ENCODE results near the gene UPK2. TPM values are rescaled to one million over a fixed set of nuclear protein-coding genes. Genes with fewer than 3 reads are reported as not detected.

The UPK2 gene
- total and polyA plus RNA-seq, 2 donors (not counting 3 experiments of a cell fraction or from before 2014, with no cell fraction given), result 0.11 TPM; not detected in 1

DNA sequence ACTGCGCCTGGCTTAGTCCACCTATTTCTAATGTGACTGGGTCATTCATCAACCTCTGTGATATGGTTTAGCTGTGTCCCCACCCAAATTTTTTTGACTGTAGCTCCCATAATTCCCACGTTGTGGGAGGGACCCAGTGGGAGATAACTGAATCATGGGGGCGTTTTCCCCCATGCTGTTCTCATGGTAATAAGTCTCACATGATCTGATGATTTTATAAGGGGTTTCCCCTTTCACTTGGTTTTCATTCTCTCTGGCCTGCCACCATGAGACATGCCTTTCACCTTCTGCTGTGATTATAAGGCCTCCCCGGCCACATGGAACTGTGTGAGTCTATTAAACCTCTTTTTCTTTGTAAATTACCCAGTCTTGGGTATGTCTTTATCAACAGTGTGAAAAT is 50.6 kb downstream of the UPK2 start:
- ChIA-PET CTCF (no interaction called here), POLR2A (no interaction called here)
- Histone ChIP-seq H3K9me1 (replicated peaks; ENCODE audit: control insufficient read depth, extremely low read depth, insufficient read depth, low read length) (no peaks in the 10 kb centered on the region), H3K36me3 (ENCODE audit: control insufficient read depth in 2 of 2, extremely low read depth in 1 of 2, insufficient read depth in 2 of 2, low read length in 2 of 2) (peaks cover 2 to 6% of the 10 kb centered on the region in 2 experiments), H3K9me3 (replicated peaks; ENCODE audit: control insufficient read depth, insufficient read depth, low read length) (no peaks in the 10 kb centered on the region), H2AFZ (ENCODE audit: low read depth, low read length) (no peak overlapping the region), H3K4me3 (replicated peaks in 1 of 3; ENCODE audit: insufficient read depth in 1 of 3, low read depth in 1 of 3, low read length in 3 of 3) (no peak overlapping the region), H3K27ac (ENCODE audit: insufficient read depth, low read depth, low read length) (no peak overlapping the region), H3K27me3 (ENCODE audit: control insufficient read depth in 2 of 2, insufficient read depth in 2 of 2, low read length in 2 of 2) (no peaks in the 10 kb centered on the region), H4K20me1 (replicated peaks; ENCODE audit: control insufficient read depth, extremely low read depth, insufficient read depth, low read length) (no peaks in the 10 kb centered on the region), H3K4me2 (ENCODE audit: insufficient read depth, low read length) (no peak overlapping the region), H3K4me1 (ENCODE audit: control insufficient read depth, extremely low read depth, insufficient read depth, low read length) (no peaks in the 10 kb centered on the region), H3K79me2 (ENCODE audit: control insufficient read depth, insufficient read depth, low read length) (no peaks in the 10 kb centered on the region), H3K9ac (replicated peaks; ENCODE audit: extremely low read depth, insufficient read depth, low read length) (no peak overlapping the region)
- dilution Hi-C loops (cut with MboI; ENCODE audit: extremely low pct_ligation_motif_present, low sequenced_read_pairs) (no loop called here), intact Hi-C loops (cut with micrococcal nuclease) (no loop called here)
- FAIRE-seq, result no peak
- TF ChIP-seq, protein P1, sequence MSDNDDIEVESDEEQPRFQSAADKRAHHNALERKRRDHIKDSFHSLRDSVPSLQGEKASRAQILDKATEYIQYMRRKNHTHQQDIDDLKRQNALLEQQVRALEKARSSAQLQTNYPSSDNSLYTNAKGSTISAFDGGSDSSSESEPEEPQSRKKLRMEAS (IDR thresholded peaks at IDR 0.05; ENCODE audit: insufficient read depth, insufficient read length), result no peak
- TF ChIP-seq MYC (IDR thresholded peaks at IDR 0.05; ENCODE audit: low read depth, low read length) (no peak), POLR2AphosphoS5 (IDR thresholded peaks at IDR 0.05; ENCODE audit: insufficient read depth, low read depth, low read length) (no peak), GATA2 (IDR thresholded peaks at IDR 0.05; ENCODE audit: insufficient read depth, insufficient read length, low read depth, low read length) (no peak), POLR2A (IDR thresholded peaks at IDR 0.05; ENCODE audit: low read depth, low read length) (no peak), JUN (IDR thresholded peaks at IDR 0.05; ENCODE audit: borderline replicate concordance, insufficient read depth, insufficient read length, low read depth) (no peak), EZH2 (IDR thresholded peaks at IDR 0.05; ENCODE audit: borderline replicate concordance, low read depth, low read length, severe bottlenecking) (no peak), FOS (IDR thresholded peaks at IDR 0.05; ENCODE audit: borderline replicate concordance, insufficient read depth, low read length) (no peak)
- TF ChIP-seq, protein P2, sequence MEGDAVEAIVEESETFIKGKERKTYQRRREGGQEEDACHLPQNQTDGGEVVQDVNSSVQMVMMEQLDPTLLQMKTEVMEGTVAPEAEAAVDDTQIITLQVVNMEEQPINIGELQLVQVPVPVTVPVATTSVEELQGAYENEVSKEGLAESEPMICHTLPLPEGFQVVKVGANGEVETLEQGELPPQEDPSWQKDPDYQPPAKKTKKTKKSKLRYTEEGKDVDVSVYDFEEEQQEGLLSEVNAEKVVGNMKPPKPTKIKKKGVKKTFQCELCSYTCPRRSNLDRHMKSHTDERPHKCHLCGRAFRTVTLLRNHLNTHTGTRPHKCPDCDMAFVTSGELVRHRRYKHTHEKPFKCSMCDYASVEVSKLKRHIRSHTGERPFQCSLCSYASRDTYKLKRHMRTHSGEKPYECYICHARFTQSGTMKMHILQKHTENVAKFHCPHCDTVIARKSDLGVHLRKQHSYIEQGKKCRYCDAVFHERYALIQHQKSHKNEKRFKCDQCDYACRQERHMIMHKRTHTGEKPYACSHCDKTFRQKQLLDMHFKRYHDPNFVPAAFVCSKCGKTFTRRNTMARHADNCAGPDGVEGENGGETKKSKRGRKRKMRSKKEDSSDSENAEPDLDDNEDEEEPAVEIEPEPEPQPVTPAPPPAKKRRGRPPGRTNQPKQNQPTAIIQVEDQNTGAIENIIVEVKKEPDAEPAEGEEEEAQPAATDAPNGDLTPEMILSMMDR (IDR thresholded peaks at IDR 0.05; ENCODE audit: extremely low read depth in 1 of 2, insufficient read depth in 1 of 2, low read depth in 1 of 2, low read length in 2 of 2), result no peak
- no TSS peak for BruUV-seq (replicated peaks)
- DNase-seq (ENCODE audit: low read depth, low spot score), result no peak

Small RNAs within 50 kb of the gene (microRNA-seq; reads per million reads assigned to microRNA genes)
- not detected for gene MIR4492 (ENCODE audit: borderline number of aligned reads, borderline replicate concordance)

Small RNAs within 50 kb of the gene (small RNA-seq; reads per million reads assigned to genes)
- gene AP003392.2 (ENCODE audit: insufficient read depth, insufficient read length, low read depth, low replicate concordance) (not detected), gene MIR4492 (ENCODE audit: insufficient read depth, insufficient read length, low read depth, low replicate concordance) (not detected), gene RF00017 (ENCODE audit: insufficient read depth, insufficient read length, low read depth, low replicate concordance) (not detected), gene RF00019 (ENCODE audit: insufficient read depth, insufficient read length, low read depth, low replicate concordance) (not detected), gene RN7SL688P (ENCODE audit: insufficient read depth, insufficient read length, low read depth, low replicate concordance) (not detected)

Other genes starting within 250 kb of the UPK2 start
- 132 and 138 TPM in 2 replicates for gene DDX6, start 165.1 kb upstream of the UPK2 start, total RNA-seq
- gene DDX6, start 165.1 kb upstream of the UPK2 start, polyA plus RNA-seq, result 13.2 and 19.1 TPM in 2 replicates
- not detected in 2 replicates for gene CXCR5, start 72.4 kb upstream of the UPK2 start, total RNA-seq
- gene CXCR5, start 72.4 kb upstream of the UPK2 start, polyA plus RNA-seq, result not detected in 2 replicates
- 44.7 and 48.8 TPM in 2 replicates for gene BCL9L, start 30.4 kb upstream of the UPK2 start, total RNA-seq
- gene BCL9L, start 30.4 kb upstream of the UPK2 start, polyA plus RNA-seq, result 7.3 and 10.2 TPM in 2 replicates
- not detected in 2 replicates for gene FOXR1, start 15.5 kb downstream of the UPK2 start, total RNA-seq
- gene FOXR1, start 15.5 kb downstream of the UPK2 start, polyA plus RNA-seq, result not detected in 2 replicates
- 39.0 and 41.8 TPM in 2 replicates for gene CENATAC, start 41.8 kb downstream of the UPK2 start, total RNA-seq
- 14.2 and 14.6 TPM in 2 replicates for gene CENATAC, start 41.8 kb downstream of the UPK2 start, polyA plus RNA-seq
- gene RPS25, start 62.0 kb downstream of the UPK2 start, total RNA-seq, result 992 and 1,027 TPM in 2 replicates
- gene RPS25, start 62.0 kb downstream of the UPK2 start, polyA plus RNA-seq, result 579 and 887 TPM in 2 replicates
- 64.2 and 79.3 TPM in 2 replicates for gene TRAPPC4, start 62.5 kb downstream of the UPK2 start, total RNA-seq
- 180 and 224 TPM in 2 replicates for gene TRAPPC4, start 62.5 kb downstream of the UPK2 start, polyA plus RNA-seq
- 19.9 and 21.5 TPM in 2 replicates for gene SLC37A4, start 74.6 kb downstream of the UPK2 start, total RNA-seq
- 36.5 and 41.9 TPM in 2 replicates for gene SLC37A4, start 74.6 kb downstream of the UPK2 start, polyA plus RNA-seq
- 286 and 302 TPM in 2 replicates for gene HYOU1, start 100.9 kb downstream of the UPK2 start, total RNA-seq
- gene HYOU1, start 100.9 kb downstream of the UPK2 start, polyA plus RNA-seq, result 318 and 355 TPM in 2 replicates
- gene VPS11, start 111.5 kb downstream of the UPK2 start, total RNA-seq, result 27.0 and 31.0 TPM in 2 replicates
- 25.4 and 26.4 TPM in 2 replicates for gene VPS11, start 111.5 kb downstream of the UPK2 start, polyA plus RNA-seq
- gene HMBS, start 128.6 kb downstream of the UPK2 start, total RNA-seq, result 13.5 and 16.1 TPM in 2 replicates
- gene HMBS, start 128.6 kb downstream of the UPK2 start, polyA plus RNA-seq, result 23.9 and 24.8 TPM in 2 replicates
- 48.4 and 62.0 TPM in 2 replicates for gene DPAGT1, start 145.6 kb downstream of the UPK2 start, total RNA-seq
- gene DPAGT1, start 145.6 kb downstream of the UPK2 start, polyA plus RNA-seq, result 203 and 212 TPM in 2 replicates
- gene C2CD2L, start 151.0 kb downstream of the UPK2 start, total RNA-seq, result 10.4 and 10.5 TPM in 2 replicates
- 9.1 and 10.2 TPM in 2 replicates for gene C2CD2L, start 151.0 kb downstream of the UPK2 start, polyA plus RNA-seq
- gene HINFP, start 165.3 kb downstream of the UPK2 start, total RNA-seq, result 32.6 and 33.4 TPM in 2 replicates
- gene HINFP, start 165.3 kb downstream of the UPK2 start, polyA plus RNA-seq, result 30.8 and 34.6 TPM in 2 replicates
- gene ABCG4, start 192.8 kb downstream of the UPK2 start, total RNA-seq, result 0.67 and 1.7 TPM in 2 replicates
- gene ABCG4, start 192.8 kb downstream of the UPK2 start, polyA plus RNA-seq, result 1.0 TPM in 2 replicates
- 14.6 and 15.1 TPM in 2 replicates for gene NLRX1, start 212.4 kb downstream of the UPK2 start, total RNA-seq
- gene NLRX1, start 212.4 kb downstream of the UPK2 start, polyA plus RNA-seq, result 15.5 and 18.3 TPM in 2 replicates
- not detected in 2 replicates for gene NHERF4, start 229.2 kb downstream of the UPK2 start, total RNA-seq
- not detected in 2 replicates for gene NHERF4, start 229.2 kb downstream of the UPK2 start, polyA plus RNA-seq